ENCODE results near the gene ZNF618. TPM values are rescaled to one million over a fixed set of nuclear protein-coding genes. Genes with fewer than 3 reads are reported as not detected.

ZNF618 gene
- total RNA-seq, 8 experiments from 2014 or later: 3.4 to 41.6 (median 20.4) TPM

- peak in 4 of 8 experiments; percentile 23 to 57 (median 36) for ATAC-seq (replicated peaks in 6 of 8)
- in situ Hi-C loops (cut with MboI; ENCODE audit: low pct_unique_long_range_greater_than_20kb in 2 of 9, low sequenced_read_pairs in 9 of 9, unreplicated experiment in 9 of 9): loop anchor here in 4 of 9 experiments (25.0 kb wide), 5 partner anchors 90 to 335 kb away; no protein-coding TSS in a partner anchor
- no peaks in the 10 kb centered on the region for H3K4me1 ChIP-seq (replicated peaks in 1 of 2)
- WGBS, 10 experiments: 50 to 100% (median 86%) methylated on average over 1 of the region's 1 CpG; no CpG with 5 or more reads in 3 of the 10 experiments
- H3K4me3 ChIP-seq: no peak overlapping the region
- no peak overlapping the region for H3K27ac ChIP-seq
Observed at GRCh38 chr9:114046875-114047274, 170.8 kb downstream of the ZNF618 start.

GRCh38 chr9:114047717-114048116 is 171.6 kb downstream of the ZNF618 start:
- no peak overlapping the region for H3K27ac ChIP-seq
- H3K4me1 ChIP-seq (replicated peaks in 1 of 2): no peaks in the 10 kb centered on the region
- 40 to 97% (median 75%) methylated on average over 1 to 3 of the region's 3 CpGs; no CpG with 5 or more reads in 4 of the 10 experiments for WGBS, 10 experiments
- ATAC-seq (replicated peaks in 6 of 8): peak in 2 of 8 experiments; percentile 30 to 49
- in situ Hi-C loops (cut with MboI; ENCODE audit: low pct_unique_long_range_greater_than_20kb in 2 of 9, low sequenced_read_pairs in 9 of 9, unreplicated experiment in 9 of 9): loop anchor here in 4 of 9 experiments (25.0 kb wide), 5 partner anchors 90 to 335 kb away; no protein-coding TSS in a partner anchor
- H3K4me3 ChIP-seq: no peak overlapping the region

- no peaks in the 10 kb centered on the region for H3K4me1 ChIP-seq (replicated peaks in 1 of 2)
- WGBS, 10 experiments: 88 to 100% (median 98%) methylated on average over 1 to 15 of the region's 44 CpGs; no CpG with 5 or more reads in 4 of the 10 experiments
- no peak overlapping the region for H3K4me3 ChIP-seq
- ATAC-seq (replicated peaks in 6 of 8): no peak
- H3K27ac ChIP-seq: no peak overlapping the region
- in situ Hi-C loops (cut with MboI; ENCODE audit: low pct_unique_long_range_greater_than_20kb in 2 of 9, low sequenced_read_pairs in 9 of 9, unreplicated experiment in 9 of 9): loop anchor here in 4 of 9 experiments (25.0 kb wide), 5 partner anchors 89 to 336 kb away; no protein-coding TSS in a partner anchor
Observed at GRCh38 chr9:114048533-114049415, 172.7 kb downstream of the ZNF618 start.

- ATAC-seq (replicated peaks in 6 of 8): no peak
- Histone ChIP-seq H3K27ac (no peak overlapping the region), H3K4me3 (no peak overlapping the region), H3K4me1 (replicated peaks in 1 of 2) (peaks cover 0 to 3% of the 10 kb centered on the region in 2 donors)
- 75 to 100% (median 94%) methylated on average over 1 to 24 of the region's 40 CpGs; no CpG with 5 or more reads in 1 of the 10 experiments for WGBS, 10 experiments
- in situ Hi-C loops (cut with MboI; ENCODE audit: low pct_unique_long_range_greater_than_20kb in 2 of 9, low sequenced_read_pairs in 9 of 9, unreplicated experiment in 9 of 9): loop anchor here in 4 of 9 experiments (25.0 kb wide), 5 partner anchors 88 to 337 kb away; no protein-coding TSS in a partner anchor
Observed at GRCh38 chr9:114049441-114050225, 173.5 kb downstream of the ZNF618 start.

GRCh38 chr9:114050226-114050568 is 174.1 kb downstream of the ZNF618 start:
- in situ Hi-C loops (cut with MboI; ENCODE audit: low pct_unique_long_range_greater_than_20kb in 2 of 9, low sequenced_read_pairs in 9 of 9, unreplicated experiment in 9 of 9): no loop called here
- H3K27ac ChIP-seq: no peak overlapping the region
- ATAC-seq (replicated peaks in 6 of 8): no peak
- no peak overlapping the region for H3K4me3 ChIP-seq
- peaks cover 0 to 3% of the 10 kb centered on the region in 2 donors for H3K4me1 ChIP-seq (replicated peaks in 1 of 2)
- WGBS, 10 experiments: 75 to 100% (median 93%) methylated on average over 1 to 6 of the region's 11 CpGs; no CpG with 5 or more reads in 3 of the 10 experiments

GRCh38 chr9:114050646-114051045 is 174.5 kb downstream of the ZNF618 start:
- Histone ChIP-seq H3K27ac (no peak overlapping the region), H3K4me1 (replicated peaks in 1 of 2) (peaks cover 0 to 3% of the 10 kb centered on the region in 2 donors), H3K4me3 (no peak overlapping the region)
- no peak for ATAC-seq (replicated peaks in 6 of 8)
- WGBS, 10 experiments: 90 to 100% (median 96%) methylated on average over 1 to 5 of the region's 6 CpGs; no CpG with 5 or more reads in 2 of the 10 experiments
- in situ Hi-C loops (cut with MboI; ENCODE audit: low pct_unique_long_range_greater_than_20kb in 2 of 9, low sequenced_read_pairs in 9 of 9, unreplicated experiment in 9 of 9): no loop called here

- in situ Hi-C loops (cut with MboI; ENCODE audit: low pct_unique_long_range_greater_than_20kb in 2 of 9, low sequenced_read_pairs in 9 of 9, unreplicated experiment in 9 of 9): no loop called here
- H3K27ac ChIP-seq: no peak overlapping the region
- no peak for ATAC-seq (replicated peaks in 6 of 8)
- peaks cover 0 to 3% of the 10 kb centered on the region in 2 donors for H3K4me1 ChIP-seq (replicated peaks in 1 of 2)
- 86 to 100% (median 95%) methylated on average over 1 to 9 of the region's 15 CpGs; no CpG with 5 or more reads in 3 of the 10 experiments for WGBS, 10 experiments
- no peak overlapping the region for H3K4me3 ChIP-seq
Observed at GRCh38 chr9:114051281-114051680, 175.2 kb downstream of the ZNF618 start.

GRCh38 chr9:114051706-114052105 is 175.6 kb downstream of the ZNF618 start:
- ATAC-seq (replicated peaks in 6 of 8): no peak
- in situ Hi-C loops (cut with MboI; ENCODE audit: low pct_unique_long_range_greater_than_20kb in 2 of 9, low sequenced_read_pairs in 9 of 9, unreplicated experiment in 9 of 9): no loop called here
- WGBS, 10 experiments: 0 to 100% (median 72%) methylated on average over 1 of the region's 7 CpGs; no CpG with 5 or more reads in 6 of the 10 experiments
- no peak overlapping the region for H3K27ac ChIP-seq
- H3K4me3 ChIP-seq: no peak overlapping the region
- peaks cover 0 to 3% of the 10 kb centered on the region in 2 donors for H3K4me1 ChIP-seq (replicated peaks in 1 of 2)

- ATAC-seq (replicated peaks in 6 of 8): no peak
- in situ Hi-C loops (cut with MboI; ENCODE audit: low pct_unique_long_range_greater_than_20kb in 2 of 9, low sequenced_read_pairs in 9 of 9, unreplicated experiment in 9 of 9): no loop called here
- Histone ChIP-seq H3K27ac (no peak overlapping the region), H3K4me1 (replicated peaks in 1 of 2) (peaks cover 0 to 3% of the 10 kb centered on the region in 2 donors), H3K4me3 (no peak overlapping the region)
- 77 to 100% (median 98%) methylated on average over 1 to 7 of the region's 8 CpGs; no CpG with 5 or more reads in 3 of the 10 experiments for WGBS, 10 experiments
Observed at GRCh38 chr9:114053246-114054005, 177.3 kb downstream of the ZNF618 start.

GRCh38 chr9:114054191-114054690 is 178.1 kb downstream of the ZNF618 start:
- ATAC-seq (replicated peaks in 6 of 8): peak in 3 of 8 experiments; percentile 9 to 41 (median 14)
- no peak overlapping the region for H3K4me3 ChIP-seq
- H3K4me1 ChIP-seq (replicated peaks in 1 of 2): peaks cover 4 to 6% of the 10 kb centered on the region in 2 donors
- no peak overlapping the region for H3K27ac ChIP-seq
- in situ Hi-C loops (cut with MboI; ENCODE audit: low pct_unique_long_range_greater_than_20kb in 2 of 9, low sequenced_read_pairs in 9 of 9, unreplicated experiment in 9 of 9): no loop called here
- 40 to 87% (median 60%) methylated on average over 1 to 10 of the region's 10 CpGs; no CpG with 5 or more reads in 4 of the 10 experiments for WGBS, 10 experiments

- Histone ChIP-seq H3K4me3 (no peak overlapping the region), H3K27ac (no peak overlapping the region), H3K4me1 (replicated peaks in 1 of 2) (peaks cover 12 to 14% of the 10 kb centered on the region in 2 donors)
- in situ Hi-C loops (cut with MboI; ENCODE audit: low pct_unique_long_range_greater_than_20kb in 2 of 9, low sequenced_read_pairs in 9 of 9, unreplicated experiment in 9 of 9): no loop called here
- WGBS, 10 experiments: 76 to 100% (median 89%) methylated on average over 2 to 14 of the region's 18 CpGs; no CpG with 5 or more reads in 6 of the 10 experiments
- no peak for ATAC-seq (replicated peaks in 6 of 8)
Observed at GRCh38 chr9:114055061-114055460, 179.0 kb downstream of the ZNF618 start.

GRCh38 chr9:114055894-114056293 is 179.8 kb downstream of the ZNF618 start:
- WGBS, 10 experiments: 40 to 98% (median 87%) methylated on average over 1 to 7 of the region's 7 CpGs
- in situ Hi-C loops (cut with MboI; ENCODE audit: low pct_unique_long_range_greater_than_20kb in 2 of 9, low sequenced_read_pairs in 9 of 9, unreplicated experiment in 9 of 9): no loop called here
- Histone ChIP-seq H3K27ac (no peak overlapping the region), H3K4me3 (no peak overlapping the region), H3K4me1 (replicated peaks in 1 of 2) (peaks cover 14 to 15% of the 10 kb centered on the region in 2 donors)
- no peak for ATAC-seq (replicated peaks in 6 of 8)

All from motor neuron (in vitro differentiated cells).